HG03342 (cell line): ENCODE data around the gene TRAK1.
A peak's percentile ranks its signal among the peaks of the same experiment; 100 is the strongest.

ENCODE experiments used
- ATAC-seq: cut with Tn5 transposase; IDR thresholded peaks from one replicate; pipeline ENCODE4 v1.9.1; 2021; ENCODE audit warnings: mild to moderate bottlenecking, moderate library complexity; ENCODE audit not compliant: unreplicated experiment

Gene TRAK1

GRCh38 chr3:42226470-42227425 lies 135.6 kb downstream of the TRAK1 start:
- ATAC-seq: no peak

GRCh38 chr3:42228796-42229195 lies 137.6 kb downstream of the TRAK1 start:
- ATAC-seq: no peak

GRCh38 chr3:42229266-42229941 lies 138.2 kb downstream of the TRAK1 start:
- no peak for ATAC-seq

- no peak for ATAC-seq
Measured at GRCh38 chr3:42229942-42230688, 139.0 kb downstream of the TRAK1 start.

- no peak for ATAC-seq
Measured at GRCh38 chr3:42230860-42231259, 139.7 kb downstream of the TRAK1 start.

- no peak for ATAC-seq
Measured at GRCh38 chr3:42235532-42235931, 144.4 kb downstream of the TRAK1 start.

- ATAC-seq: no peak
Measured at GRCh38 chr3:42236611-42237010, 145.5 kb downstream of the TRAK1 start.

GRCh38 chr3:42246091-42246490 lies 154.9 kb downstream of the TRAK1 start:
- no peak for ATAC-seq

GRCh38 chr3:42247576-42248027 lies 156.4 kb downstream of the TRAK1 start:
- ATAC-seq: peak; percentile 77

GRCh38 chr3:42250761-42251160 lies 159.6 kb downstream of the TRAK1 start:
- ATAC-seq: no peak

GRCh38 chr3:42254566-42254965 lies 163.4 kb downstream of the TRAK1 start:
- ATAC-seq: no peak

GRCh38 chr3:42256135-42256819 lies 165.1 kb downstream of the TRAK1 start:
- ATAC-seq: no peak

- ATAC-seq: no peak
Measured at GRCh38 chr3:42257007-42257406, 165.8 kb downstream of the TRAK1 start.

GRCh38 chr3:42262525-42262924 lies 171.4 kb downstream of the TRAK1 start:
- no peak for ATAC-seq

GRCh38 chr3:42263354-42264346 lies 172.5 kb downstream of the TRAK1 start:
- no peak for ATAC-seq

- ATAC-seq: no peak
Measured at GRCh38 chr3:42264399-42265058, 173.4 kb downstream of the TRAK1 start.

GRCh38 chr3:42265059-42265991 lies 174.2 kb downstream of the TRAK1 start:
- no peak for ATAC-seq

- no peak for ATAC-seq
Measured at GRCh38 chr3:42266085-42266484, 174.9 kb downstream of the TRAK1 start, which contains the start of gene CCK. TSS of gene CCK (minus strand) at chr3:42266185. CDS start at chr3:42263630, 2,555 bp downstream.
